DMS 273 (cell line): ENCODE measurements around the gene ZNF3.

Experiments
- DNase-seq: peaks from one replicate; lab custom pipeline; 2025; ENCODE audit not compliant: unreplicated experiment; lab: John Stamatoyannopoulos, UW

Gene ZNF3

GRCh38 chr7:100088621-100089457, 7.3 kb upstream of the ZNF3 start, which contains the start of gene COPS6:
COPS6 (plus strand) TSS chr7:100088969; CDS start chr7:100088991, 22 bp downstream.
- peak; percentile 93 for DNase-seq

DNA sequence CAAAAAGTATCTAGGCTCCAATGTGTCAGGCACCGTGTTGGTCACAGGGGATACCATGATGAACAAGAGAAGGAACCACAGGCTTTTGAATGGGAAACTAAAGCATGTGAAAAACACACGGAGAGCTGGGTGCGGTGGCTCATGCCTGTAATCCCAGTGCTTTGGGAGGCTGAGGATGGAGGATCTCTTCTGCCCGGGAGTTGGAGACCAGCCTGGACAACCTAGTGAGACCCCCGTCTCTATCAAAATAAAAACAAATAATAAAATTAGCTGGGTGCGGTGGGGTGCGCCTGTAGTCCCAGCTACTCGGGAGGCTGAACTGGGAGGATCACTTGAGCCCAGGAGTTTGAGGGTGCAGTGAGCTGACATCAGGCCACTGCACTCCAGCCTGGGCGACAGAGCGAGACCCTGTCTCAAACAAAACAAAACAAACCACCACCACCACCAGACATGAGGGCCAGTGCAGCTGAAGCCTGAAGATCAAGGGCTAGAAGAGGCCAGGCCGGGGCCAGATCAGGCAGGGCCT, 6.6 kb upstream of the ZNF3 start:
- DNase-seq: no peak

- DNase-seq: peak; percentile 84
Observed at GRCh38 chr7:100087055-100087750, 5.7 kb upstream of the ZNF3 start.

DNA sequence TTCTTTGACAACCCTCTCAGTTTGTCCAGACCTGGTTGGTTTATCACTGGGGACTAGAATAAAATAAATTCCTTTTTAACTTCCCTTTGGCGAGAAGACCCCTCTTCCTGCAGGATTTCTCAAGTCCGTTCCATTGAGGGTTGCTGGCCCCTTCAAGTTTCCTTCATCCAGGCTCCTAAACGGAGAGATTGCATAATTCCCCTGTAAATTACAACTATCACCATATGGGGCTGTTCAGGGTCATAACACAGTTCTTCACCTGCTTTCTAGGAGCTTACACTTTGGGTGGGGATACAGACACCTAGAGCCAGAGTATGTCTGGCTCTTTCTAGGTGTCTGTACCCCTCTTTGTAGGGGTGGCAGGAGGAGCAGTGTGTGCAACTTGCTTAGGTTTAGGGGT, 4.0 kb upstream of the ZNF3 start:
- DNase-seq: peak; percentile 37

DNA sequence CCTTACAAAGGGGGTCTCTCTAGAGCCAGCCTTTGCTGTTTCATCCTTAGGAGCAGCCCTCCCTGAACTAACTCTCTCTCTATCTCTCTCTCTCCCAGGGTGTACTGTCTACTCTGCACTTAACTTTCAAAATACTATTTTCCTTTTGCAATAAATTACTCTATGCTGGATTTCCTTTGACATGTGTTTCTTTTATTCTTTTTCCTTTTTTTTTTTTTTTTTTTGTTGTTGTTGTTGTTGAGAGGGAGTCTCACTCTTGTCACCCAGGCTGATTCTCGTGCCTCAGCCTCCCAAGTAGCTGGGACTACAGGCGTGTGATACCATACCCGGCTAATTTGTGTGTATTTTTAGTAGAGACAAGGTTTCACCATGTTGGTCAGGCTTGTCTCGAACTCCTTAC, 1.5 kb upstream of the ZNF3 start:
- DNase-seq: no peak

DNA sequence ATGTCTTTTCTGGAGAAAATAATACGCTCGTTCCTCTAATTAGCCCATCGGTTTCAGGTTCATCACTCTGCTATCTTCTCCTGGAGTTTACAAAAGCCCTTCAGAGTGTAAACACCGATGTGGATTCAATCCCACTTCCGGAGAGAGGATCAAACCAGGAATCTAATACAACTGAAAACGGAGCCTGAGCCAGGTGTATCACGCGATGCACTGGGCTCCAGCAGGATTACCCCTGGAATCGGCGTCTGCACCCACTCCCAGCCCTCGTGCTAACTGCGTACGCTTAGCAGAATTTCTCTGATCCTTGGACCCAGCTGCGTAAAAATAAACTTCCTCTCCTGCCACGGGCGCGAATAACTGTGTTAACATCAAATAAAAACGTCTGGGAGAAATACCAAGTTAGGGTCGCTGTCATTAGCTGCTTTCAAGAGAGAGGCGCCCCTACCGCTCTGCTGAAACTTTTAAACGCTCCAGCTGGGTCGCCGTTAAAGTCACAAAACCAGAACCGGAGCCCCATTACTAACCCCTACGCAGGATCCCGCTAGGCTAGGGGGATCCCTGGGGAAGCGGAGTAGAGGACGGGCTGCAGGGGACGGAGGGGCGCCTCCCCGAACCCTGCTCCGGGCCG, 502 bp downstream of the ZNF3 start:
- DNase-seq: peak; percentile 68

DNA sequence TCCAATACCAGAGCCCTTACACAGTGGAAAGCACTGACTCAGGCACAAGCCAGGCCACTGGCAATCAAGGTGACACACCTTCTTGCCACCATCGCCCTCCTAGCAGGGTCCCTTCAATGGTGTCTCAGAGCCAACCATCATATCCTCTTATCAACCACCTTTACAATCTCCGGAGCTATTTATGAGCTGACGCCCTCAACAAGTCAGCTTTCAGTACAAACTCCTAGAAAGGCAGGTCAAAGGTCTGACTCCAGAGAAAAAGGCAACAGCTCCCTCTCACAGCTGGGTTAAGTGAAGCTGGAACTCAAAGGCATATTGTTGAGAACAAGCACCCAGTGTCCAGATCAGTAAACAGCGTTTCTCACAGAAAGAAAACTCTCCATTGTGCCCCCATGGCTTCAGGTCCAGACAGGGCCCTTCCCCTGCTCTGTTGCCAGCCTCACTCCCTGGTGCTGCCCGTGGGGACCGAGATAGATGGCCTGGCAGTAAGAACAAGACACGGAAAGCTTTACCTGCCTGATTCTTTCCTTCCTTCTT, 2.4 kb downstream of the ZNF3 start:
- DNase-seq: no peak

- no peak for DNase-seq
Observed at GRCh38 chr7:100077205-100077604, 4.3 kb downstream of the ZNF3 start.

- no peak for DNase-seq
Observed at GRCh38 chr7:100075418-100075817, 6.1 kb downstream of the ZNF3 start.

- no peak for DNase-seq
Observed at GRCh38 chr7:100074841-100075240, 6.7 kb downstream of the ZNF3 start.

- no peak for DNase-seq
Observed at GRCh38 chr7:100072462-100072861, 9.1 kb downstream of the ZNF3 start.

DNA sequence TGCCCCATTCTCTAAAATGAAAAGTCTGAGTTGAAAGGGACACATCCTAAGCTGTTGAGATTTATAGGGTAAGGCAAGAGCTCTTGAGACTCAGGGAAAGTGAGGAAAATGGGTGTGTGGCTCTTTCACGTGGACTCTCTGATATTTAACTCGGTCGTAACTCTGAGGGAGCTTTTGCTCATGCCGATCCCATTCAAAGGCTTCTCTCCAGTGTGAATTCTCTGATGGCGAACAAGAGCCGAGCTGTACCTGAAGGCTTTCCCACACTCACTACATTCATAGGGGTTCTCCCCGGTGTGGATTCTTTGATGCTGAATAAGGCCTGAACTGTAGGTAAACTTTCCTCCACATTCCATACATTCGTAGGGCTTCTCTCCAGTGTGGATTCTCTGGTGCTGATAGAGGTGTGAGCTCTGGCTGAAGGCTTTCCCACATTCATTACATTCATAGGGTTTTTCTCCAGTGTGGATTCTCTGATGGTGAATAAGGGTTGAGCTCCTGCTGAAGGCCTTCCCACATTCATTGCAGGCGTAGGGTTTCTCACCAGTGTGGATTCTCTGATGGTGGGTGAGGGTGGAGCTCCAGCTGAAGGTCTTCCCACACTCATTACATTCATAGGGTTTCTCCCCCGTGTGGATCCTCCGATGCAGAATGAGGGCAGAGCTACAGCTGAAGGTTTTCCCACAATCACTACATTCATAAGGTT, 10.4 kb downstream of the ZNF3 start:
- DNase-seq: peak; percentile 50

DNA sequence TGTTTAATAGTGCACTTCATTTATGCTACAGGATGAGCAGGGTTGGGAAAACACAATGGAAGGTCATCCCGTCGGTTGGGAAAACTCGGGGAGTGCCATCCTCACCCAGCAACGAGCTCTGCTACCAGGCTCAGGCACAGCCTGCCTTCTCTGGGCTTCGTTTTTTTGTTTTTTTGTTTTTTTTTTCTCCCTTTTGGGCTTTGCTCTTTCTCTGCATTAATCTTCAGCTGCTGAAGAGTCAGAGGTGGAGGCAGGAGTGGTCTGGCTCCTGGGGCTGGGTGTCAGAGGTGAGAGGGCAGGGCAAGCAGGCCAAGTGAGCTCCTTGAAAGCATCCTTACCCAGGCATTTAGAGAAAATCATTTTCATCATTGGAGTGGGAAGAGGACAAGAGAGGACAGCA, 11.5 kb downstream of the ZNF3 start:
- DNase-seq: no peak

DNA sequence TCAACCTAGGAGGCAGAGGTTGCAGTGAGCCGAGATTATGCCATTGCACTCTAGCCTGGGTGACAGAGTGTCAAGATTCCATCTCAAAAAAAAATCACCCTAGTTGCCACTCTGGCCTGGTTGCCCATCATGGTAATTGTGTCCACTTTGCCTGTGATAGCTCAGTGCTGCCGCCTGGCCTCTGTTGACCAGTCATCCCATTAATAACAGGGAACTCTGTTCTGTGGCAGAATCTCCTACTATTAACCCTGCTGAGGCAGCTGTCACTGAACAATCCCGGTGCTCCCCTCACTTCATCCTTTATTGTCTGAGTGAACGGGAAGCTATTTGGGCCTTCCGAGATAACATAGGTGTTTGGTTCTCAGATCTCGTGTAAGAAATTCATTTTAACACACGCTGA, 14.6 kb downstream of the ZNF3 start:
- DNase-seq: no peak

DNA sequence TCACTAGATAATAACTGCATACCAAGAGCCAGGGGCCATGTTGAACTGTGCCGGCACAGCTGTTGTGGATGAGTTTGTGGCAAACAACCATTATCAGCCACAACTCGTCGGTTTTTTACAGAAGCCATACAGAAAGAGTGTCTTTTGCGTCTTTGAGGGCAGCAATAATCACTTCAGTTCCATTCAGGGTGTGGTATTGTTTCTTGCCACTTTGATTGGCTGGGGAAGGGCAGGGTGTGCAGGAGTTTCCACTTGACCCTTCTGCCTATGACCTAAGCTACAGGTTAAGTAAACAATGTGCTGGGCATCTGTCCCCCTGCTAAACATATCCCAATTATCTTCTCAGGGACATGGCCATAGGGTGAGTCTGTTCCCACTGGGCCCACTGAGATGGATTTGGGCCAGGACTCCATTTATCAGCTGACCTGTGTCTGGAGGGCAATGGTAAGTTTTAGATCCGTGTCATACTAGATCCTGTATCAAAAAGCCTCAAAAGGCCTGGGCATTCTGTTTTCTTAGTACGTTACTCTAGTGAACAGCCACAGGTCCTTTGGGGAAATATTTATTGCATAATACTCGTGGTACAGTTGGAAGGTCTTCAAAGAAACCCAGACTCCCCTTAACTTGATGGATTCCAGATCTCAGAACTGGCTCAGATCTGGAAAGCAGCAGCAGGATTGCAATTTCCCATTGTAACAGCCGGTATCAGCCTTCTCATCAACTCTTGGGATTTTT, 15.9 kb downstream of the ZNF3 start:
- DNase-seq: peak; percentile 39

GRCh38 chr7:100064162-100064561, 17.4 kb downstream of the ZNF3 start:
- no peak for DNase-seq

DNA sequence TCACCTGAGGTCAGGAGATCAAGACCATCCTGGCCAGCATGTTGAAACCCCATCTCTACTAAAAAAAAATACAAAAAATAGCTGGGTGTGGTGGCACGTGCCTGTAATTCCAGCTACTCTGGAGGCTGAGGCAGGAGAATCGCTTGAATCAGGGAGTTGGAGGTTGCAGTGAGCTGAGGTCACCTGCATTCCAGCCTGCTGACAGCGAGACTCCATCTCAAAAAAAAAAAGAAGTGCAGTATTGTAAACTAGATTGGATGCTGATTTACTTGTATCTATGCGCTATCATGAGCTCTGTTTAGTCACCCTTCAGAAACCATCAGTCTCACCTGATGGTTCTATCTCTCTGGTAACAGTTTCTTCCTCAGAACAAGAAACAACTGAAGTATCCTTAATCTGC, 18.1 kb downstream of the ZNF3 start:
- no peak for DNase-seq

DNA sequence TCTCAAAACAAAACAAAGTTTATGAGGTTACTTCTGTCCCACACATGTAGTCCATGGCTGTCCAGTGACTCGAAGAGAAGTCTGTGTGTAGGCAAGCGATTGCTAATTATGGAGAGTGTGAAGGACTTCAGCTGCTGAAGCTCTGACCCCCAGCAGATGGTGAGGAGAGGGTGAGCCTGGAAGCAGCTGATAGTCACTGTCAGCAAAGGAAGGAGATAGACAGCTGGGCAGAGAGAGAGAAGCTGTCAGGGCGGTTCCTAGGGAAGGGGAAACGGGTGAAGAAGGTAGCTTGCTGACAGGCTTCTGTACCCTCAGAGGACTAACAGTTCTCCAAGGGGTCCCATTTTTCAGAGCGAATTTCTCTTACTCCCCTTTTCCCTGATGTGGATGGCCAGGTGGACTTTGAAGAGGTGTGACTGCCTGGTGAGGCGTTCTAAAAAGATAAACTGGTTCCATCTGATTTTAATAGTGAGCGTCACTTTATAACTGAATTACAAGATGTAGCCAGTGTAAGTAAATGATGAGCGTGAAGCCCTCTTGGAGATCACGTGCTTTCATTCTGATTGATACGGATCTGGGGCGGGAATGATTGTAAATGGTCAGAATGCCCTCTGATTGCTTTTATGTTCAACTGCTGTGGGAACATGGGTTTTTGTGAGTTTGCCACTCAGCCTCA, 19.9 kb downstream of the ZNF3 start:
- DNase-seq: peak; percentile 36

DNA sequence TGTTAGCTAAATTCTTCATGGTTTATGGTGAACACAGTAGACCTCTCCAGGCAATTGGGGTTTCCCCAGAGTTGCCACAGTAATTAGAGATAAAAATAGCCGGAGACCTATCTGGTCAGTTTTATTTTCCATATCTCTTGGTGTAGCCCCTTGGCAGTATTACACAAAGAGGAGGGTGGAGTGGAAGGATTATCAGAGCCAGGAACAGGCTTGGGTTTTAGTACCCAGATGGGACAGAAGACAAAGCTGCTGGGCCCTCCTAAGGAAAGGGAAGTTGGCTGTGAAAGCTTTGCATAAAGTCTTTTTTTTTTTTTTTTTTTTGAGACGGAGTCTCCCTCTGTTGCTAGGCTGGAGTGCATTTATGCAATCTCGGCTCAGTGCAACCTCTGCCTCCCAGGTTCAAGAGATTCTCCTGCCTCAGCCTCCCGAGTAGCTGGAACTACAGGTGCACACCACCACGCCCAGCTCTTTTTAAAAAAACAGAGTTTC, 22.2 kb downstream of the ZNF3 start:
- DNase-seq: no peak
